ENCODE results near the gene STARD3. TPM values are rescaled to one million over a fixed set of nuclear protein-coding genes. Genes with fewer than 3 reads are reported as not detected.

The STARD3 gene
- polyA plus RNA-seq, 1 donor from 2014 or later = 105 TPM

- H3K9ac ChIP-seq (ENCODE audit: low read length) = no peak overlapping the region
- no peaks in the 10 kb centered on the region for H3K79me2 ChIP-seq (replicated peaks; ENCODE audit: insufficient read depth, low read length)
- H3K36me3 ChIP-seq (ENCODE audit: insufficient read depth, low read length) = no peaks in the 10 kb centered on the region
- peaks cover 53% of the 10 kb centered on the region for H3K27me3 ChIP-seq (ENCODE audit: insufficient read depth, low read depth, low read length)
- H3K9me2 ChIP-seq (ENCODE audit: insufficient read depth, low read length) = no peaks in the 10 kb centered on the region
- no peaks in the 10 kb centered on the region for H3K9me3 ChIP-seq (ENCODE audit: low read length)
- H2AFZ ChIP-seq (ENCODE audit: low read depth, low read length) = no peak overlapping the region
- H3K4me2 ChIP-seq (ENCODE audit: low read length) = no peak overlapping the region
- no peak overlapping the region for H3K4me3 ChIP-seq (ENCODE audit: low read length)
- TF ChIP-seq RAD21 (conservative IDR thresholded peaks at IDR 0.05) (no peak), EP300 (conservative IDR thresholded peaks at IDR 0.05; ENCODE audit: poor library complexity, severe bottlenecking) (no peak), SMC3 (conservative IDR thresholded peaks at IDR 0.05; ENCODE audit: poor library complexity) (no peak), MXI1 (conservative IDR thresholded peaks at IDR 0.05; ENCODE audit: poor library complexity, severe bottlenecking) (no peak), POLR2AphosphoS5 (IDR thresholded peaks at IDR 0.05) (no peak), EZH2 (IDR thresholded peaks at IDR 0.05; ENCODE audit: borderline replicate concordance, insufficient read depth, low read length, poor library complexity, severe bottlenecking) (no peak), TAF1 (IDR thresholded peaks at IDR 0.05; ENCODE audit: low read depth) (no peak)
- TF ChIP-seq, protein P1, sequence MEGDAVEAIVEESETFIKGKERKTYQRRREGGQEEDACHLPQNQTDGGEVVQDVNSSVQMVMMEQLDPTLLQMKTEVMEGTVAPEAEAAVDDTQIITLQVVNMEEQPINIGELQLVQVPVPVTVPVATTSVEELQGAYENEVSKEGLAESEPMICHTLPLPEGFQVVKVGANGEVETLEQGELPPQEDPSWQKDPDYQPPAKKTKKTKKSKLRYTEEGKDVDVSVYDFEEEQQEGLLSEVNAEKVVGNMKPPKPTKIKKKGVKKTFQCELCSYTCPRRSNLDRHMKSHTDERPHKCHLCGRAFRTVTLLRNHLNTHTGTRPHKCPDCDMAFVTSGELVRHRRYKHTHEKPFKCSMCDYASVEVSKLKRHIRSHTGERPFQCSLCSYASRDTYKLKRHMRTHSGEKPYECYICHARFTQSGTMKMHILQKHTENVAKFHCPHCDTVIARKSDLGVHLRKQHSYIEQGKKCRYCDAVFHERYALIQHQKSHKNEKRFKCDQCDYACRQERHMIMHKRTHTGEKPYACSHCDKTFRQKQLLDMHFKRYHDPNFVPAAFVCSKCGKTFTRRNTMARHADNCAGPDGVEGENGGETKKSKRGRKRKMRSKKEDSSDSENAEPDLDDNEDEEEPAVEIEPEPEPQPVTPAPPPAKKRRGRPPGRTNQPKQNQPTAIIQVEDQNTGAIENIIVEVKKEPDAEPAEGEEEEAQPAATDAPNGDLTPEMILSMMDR (IDR thresholded peaks at IDR 0.05; ENCODE audit: poor library complexity, severe bottlenecking) = no peak
- TF ChIP-seq, protein P2, sequence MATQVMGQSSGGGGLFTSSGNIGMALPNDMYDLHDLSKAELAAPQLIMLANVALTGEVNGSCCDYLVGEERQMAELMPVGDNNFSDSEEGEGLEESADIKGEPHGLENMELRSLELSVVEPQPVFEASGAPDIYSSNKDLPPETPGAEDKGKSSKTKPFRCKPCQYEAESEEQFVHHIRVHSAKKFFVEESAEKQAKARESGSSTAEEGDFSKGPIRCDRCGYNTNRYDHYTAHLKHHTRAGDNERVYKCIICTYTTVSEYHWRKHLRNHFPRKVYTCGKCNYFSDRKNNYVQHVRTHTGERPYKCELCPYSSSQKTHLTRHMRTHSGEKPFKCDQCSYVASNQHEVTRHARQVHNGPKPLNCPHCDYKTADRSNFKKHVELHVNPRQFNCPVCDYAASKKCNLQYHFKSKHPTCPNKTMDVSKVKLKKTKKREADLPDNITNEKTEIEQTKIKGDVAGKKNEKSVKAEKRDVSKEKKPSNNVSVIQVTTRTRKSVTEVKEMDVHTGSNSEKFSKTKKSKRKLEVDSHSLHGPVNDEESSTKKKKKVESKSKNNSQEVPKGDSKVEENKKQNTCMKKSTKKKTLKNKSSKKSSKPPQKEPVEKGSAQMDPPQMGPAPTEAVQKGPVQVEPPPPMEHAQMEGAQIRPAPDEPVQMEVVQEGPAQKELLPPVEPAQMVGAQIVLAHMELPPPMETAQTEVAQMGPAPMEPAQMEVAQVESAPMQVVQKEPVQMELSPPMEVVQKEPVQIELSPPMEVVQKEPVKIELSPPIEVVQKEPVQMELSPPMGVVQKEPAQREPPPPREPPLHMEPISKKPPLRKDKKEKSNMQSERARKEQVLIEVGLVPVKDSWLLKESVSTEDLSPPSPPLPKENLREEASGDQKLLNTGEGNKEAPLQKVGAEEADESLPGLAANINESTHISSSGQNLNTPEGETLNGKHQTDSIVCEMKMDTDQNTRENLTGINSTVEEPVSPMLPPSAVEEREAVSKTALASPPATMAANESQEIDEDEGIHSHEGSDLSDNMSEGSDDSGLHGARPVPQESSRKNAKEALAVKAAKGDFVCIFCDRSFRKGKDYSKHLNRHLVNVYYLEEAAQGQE (IDR thresholded peaks at IDR 0.05; ENCODE audit: borderline replicate concordance) = no peak
- H3F3A ChIP-seq (ENCODE audit: insufficient read depth, low read length, poor library complexity, severe bottlenecking) = no peaks in the 10 kb centered on the region
- no peak overlapping the region for H3K27ac ChIP-seq (ENCODE audit: low read length)
- no peaks in the 10 kb centered on the region for H4K20me1 ChIP-seq (ENCODE audit: insufficient read depth)
These were observed 17.2 kb upstream of the STARD3 start for GRCh38 chr17:39619786-39620101.

DNA sequence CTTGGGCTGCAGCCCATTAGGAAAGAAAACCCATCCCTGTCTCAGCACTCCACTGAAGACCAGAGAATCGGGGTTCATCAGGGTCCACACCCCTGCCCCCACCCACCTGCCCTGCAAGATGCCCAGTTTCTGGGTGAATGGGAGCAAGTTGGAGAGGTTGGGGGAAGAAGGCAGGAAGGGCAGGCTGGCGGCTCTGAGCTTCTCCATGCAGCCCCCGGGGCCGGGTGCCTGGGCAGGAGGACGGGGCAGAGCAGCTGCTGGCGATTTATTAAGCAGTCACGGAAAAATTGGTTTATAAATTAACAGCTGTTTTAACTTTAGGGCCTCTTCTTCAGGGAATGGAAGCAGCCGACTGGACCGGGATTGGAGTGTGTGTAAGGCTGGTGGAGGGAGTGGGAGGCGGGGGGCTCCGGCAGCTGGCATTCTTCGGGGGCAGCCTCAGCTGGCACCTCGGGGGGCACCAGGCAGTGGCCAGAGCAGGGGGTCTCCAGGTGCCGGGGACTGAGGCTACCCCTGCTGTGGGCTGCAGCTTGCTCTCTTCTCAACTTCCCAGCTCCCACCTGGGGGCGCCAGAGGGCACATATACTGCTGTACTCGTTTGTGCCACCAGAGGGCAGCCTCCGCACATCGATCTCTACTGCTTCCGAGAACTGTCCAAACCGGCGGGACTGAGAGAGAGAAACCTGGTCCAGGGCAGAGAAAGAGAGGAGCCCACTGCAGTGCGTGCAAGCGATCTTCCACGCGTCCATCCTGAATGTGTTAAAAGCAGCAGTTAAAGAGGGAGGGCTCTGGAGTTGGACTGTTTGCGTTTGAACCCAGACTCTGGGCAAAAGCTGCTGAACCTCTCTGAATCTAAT is 15.2 kb upstream of the STARD3 start:
- H3K9ac ChIP-seq (ENCODE audit: low read length) = peak overlapping the region; percentile 34
- H3K9me3 ChIP-seq (ENCODE audit: low read length) = no peaks in the 10 kb centered on the region
- TF ChIP-seq POLR2AphosphoS5 (IDR thresholded peaks at IDR 0.05) (no peak), MXI1 (conservative IDR thresholded peaks at IDR 0.05; ENCODE audit: poor library complexity, severe bottlenecking) (peak; percentile 22), TAF1 (IDR thresholded peaks at IDR 0.05; ENCODE audit: low read depth) (no peak), RAD21 (conservative IDR thresholded peaks at IDR 0.05) (peak; percentile 91), EZH2 (IDR thresholded peaks at IDR 0.05; ENCODE audit: borderline replicate concordance, insufficient read depth, low read length, poor library complexity, severe bottlenecking) (no peak), EP300 (conservative IDR thresholded peaks at IDR 0.05; ENCODE audit: poor library complexity, severe bottlenecking) (no peak), SMC3 (conservative IDR thresholded peaks at IDR 0.05; ENCODE audit: poor library complexity) (peak; percentile 95)
- TF ChIP-seq, protein P1 (IDR thresholded peaks at IDR 0.05; ENCODE audit: poor library complexity, severe bottlenecking) = peak; percentile 100
- TF ChIP-seq, protein P2 (IDR thresholded peaks at IDR 0.05; ENCODE audit: borderline replicate concordance) = no peak
- H3K9me2 ChIP-seq (ENCODE audit: insufficient read depth, low read length) = no peaks in the 10 kb centered on the region
- H3F3A ChIP-seq (ENCODE audit: insufficient read depth, low read length, poor library complexity, severe bottlenecking) = no peaks in the 10 kb centered on the region
- no peak overlapping the region for H3K27ac ChIP-seq (ENCODE audit: low read length)
- no peak overlapping the region for H2AFZ ChIP-seq (ENCODE audit: low read depth, low read length)
- no peaks in the 10 kb centered on the region for H3K36me3 ChIP-seq (ENCODE audit: insufficient read depth, low read length)
- no peak overlapping the region for H3K4me2 ChIP-seq (ENCODE audit: low read length)
- no peaks in the 10 kb centered on the region for H4K20me1 ChIP-seq (ENCODE audit: insufficient read depth)
- no peaks in the 10 kb centered on the region for H3K79me2 ChIP-seq (replicated peaks; ENCODE audit: insufficient read depth, low read length)
- peaks cover 53% of the 10 kb centered on the region for H3K27me3 ChIP-seq (ENCODE audit: insufficient read depth, low read depth, low read length)
- peak overlapping the region; percentile 36 for H3K4me3 ChIP-seq (ENCODE audit: low read length)

Measured in neural cell (in vitro differentiated cells).